IPS-11a (cell line): Measurements from ENCODE around the gene TPSG1.
"Not testable (repeated sequence)": the region's sequence is repeated elsewhere in the genome, so short reads cannot be mapped to it uniquely, and the experiment has no call there.

ENCODE experiments used
- H3K4me3 ChIP-seq: one replicate; pipeline ENCODE4 v1.5.1; 2013; ENCODE audit warnings: low read depth, low read length, control low read depth

TPSG1 gene

GRCh38 chr16:1198671-1199346, 26.3 kb downstream of the TPSG1 start:
- H3K4me3 ChIP-seq = not testable (repeated sequence)

DNA sequence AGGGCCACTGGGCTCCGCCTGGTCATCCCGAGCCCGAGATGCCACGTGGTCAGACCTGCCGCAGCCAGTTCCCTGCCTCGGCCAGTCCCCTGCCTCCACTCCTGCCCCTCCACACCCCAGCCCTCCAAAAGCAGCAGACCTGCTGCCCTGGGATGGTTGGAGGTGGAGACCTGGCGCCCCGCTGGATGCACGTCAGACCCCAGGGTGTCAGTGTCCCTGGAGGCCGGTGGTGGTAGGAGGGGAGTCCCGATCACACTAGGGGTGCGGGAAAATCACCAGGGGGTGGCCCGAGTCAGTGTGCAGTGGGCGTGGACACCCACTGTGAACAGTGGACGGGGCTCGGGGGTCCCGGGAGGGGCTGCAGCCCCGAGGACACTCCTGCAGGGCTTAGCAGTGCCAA, 26.9 kb downstream of the TPSG1 start:
- no peak overlapping the region for H3K4me3 ChIP-seq

DNA sequence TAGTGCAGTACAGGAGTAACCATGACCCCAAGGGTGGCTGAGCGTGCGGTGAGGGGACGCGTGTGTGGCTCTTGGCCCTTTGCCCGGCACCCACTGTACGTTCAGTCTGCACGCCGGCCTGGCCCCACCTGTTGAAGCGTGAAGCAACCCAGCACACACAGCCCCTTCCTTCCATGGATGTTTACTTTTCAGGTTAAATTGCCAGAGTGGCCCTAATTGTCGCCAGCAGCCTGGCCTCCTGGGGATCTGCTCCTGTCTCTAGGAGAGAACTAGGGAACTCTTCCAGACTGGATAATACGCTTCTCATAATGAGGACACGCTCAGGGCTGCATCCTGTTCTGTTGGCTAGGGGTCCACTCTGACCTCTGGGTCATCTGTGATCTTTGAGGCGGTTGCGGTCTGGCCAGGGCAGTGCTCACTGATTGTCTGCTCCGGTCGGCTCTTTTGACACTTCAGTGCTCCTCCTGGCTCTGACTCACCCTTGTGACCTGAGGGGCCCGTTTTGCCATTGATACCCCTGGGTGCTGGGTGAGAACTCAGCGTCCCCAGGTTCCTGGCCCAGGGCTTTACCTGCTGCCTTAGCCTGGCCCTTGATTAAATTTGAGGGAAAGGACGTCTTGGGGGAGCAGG, 27.7 kb downstream of the TPSG1 start:
- H3K4me3 ChIP-seq = no peak overlapping the region

GRCh38 chr16:1196494-1196893, 28.6 kb downstream of the TPSG1 start:
- no peak overlapping the region for H3K4me3 ChIP-seq

- H3K4me3 ChIP-seq = no peak overlapping the region
Observed at GRCh38 chr16:1195393-1195666, 29.7 kb downstream of the TPSG1 start.

- no peak overlapping the region for H3K4me3 ChIP-seq
Observed at GRCh38 chr16:1194665-1195392, 30.2 kb downstream of the TPSG1 start.

- no peak overlapping the region for H3K4me3 ChIP-seq
Observed at GRCh38 chr16:1193825-1194581, 31.1 kb downstream of the TPSG1 start.

DNA sequence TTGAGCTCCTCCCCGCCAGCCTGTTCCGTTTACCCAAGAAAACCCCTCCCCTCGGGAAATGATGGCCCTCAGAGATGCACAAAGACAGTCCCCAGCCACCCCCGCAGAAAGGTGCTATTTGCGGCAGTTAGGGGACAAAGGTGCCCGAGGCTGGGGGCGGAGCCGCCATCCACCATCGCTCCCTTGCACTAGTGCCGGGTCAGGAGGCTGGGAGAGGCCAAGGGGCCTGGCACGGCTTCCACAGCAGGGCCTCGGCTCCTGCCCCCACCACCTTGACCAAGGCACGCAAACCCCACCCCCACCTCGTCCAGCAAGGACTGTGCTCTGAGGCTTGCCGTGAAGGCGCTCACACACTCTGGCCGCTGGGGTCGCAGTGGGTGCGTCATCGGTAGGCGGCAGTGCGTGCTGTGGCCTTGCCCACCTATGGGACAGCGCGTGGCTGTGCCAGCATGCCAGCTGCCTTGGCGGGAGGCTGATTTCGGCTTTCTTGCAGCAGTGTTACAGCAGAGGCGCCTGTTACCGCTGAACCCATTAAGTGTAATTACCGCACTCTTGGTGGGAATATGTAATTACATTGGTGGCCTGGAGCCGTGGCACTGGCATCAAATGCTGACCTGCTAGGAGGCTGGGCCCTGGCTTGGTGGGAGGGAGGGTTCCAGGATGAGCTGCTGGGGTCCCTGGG, 31.8 kb downstream of the TPSG1 start:
- no peak overlapping the region for H3K4me3 ChIP-seq

- H3K4me3 ChIP-seq = no peak overlapping the region
Observed at GRCh38 chr16:1192384-1193073, 32.5 kb downstream of the TPSG1 start.

DNA sequence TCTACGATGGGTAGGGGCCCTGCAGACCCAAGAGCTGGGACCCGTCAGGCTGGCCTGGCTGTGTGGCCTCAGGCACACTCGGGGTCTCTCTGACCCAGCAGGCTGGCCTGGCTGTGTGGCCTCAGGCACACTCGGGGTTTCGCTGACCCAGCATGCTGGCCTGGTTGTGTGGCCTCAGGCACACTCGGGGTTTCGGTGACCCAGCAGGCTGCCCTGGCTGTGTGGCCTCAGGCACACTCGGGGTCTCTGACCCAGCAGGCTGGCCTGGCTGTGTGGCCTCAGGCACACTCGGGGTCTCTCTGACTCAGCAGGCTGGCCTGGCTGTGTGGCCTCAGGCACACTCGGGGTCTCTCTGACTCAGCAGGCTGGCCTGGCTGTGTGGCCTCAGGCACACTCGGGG, 34.3 kb downstream of the TPSG1 start:
- not testable (repeated sequence) for H3K4me3 ChIP-seq

GRCh38 chr16:1189455-1189854, 35.6 kb downstream of the TPSG1 start:
- no peak overlapping the region for H3K4me3 ChIP-seq

DNA sequence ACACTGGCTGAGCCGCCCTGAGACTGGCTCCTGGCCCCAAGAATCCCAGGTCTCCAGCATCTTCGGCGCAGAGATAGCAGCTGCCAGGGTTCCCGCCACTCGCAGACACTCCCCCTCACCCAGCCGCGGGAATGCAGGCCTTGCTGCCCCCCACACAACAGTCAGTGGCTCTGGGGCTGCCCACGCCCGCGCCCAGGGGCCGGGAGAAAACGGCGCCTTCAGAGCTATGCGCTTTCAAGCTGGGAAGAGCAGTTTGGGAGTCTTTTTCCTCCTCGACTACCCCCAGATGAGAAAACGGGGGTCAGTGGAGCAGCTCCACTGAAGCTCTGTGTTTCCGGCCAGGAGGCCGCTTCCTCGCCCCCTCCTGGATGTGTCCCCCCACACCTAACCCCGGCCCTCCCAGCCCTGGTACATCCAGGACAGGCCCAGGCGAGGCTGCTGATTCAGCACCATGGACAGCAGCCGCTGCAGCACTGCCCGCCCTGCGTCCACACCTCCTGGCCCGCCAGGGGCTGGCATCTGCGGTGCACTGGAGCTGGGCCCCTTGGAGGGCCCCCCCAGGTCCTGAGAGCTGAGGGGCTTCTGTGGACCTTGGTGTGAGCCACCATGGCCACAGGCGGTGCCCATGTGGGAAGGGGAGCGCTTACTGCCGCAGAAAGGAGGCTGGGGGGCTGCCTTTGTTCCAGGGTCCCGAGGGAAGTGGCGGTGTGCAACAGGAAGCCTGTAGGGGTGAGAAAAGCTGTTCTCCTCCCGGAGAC, 36.5 kb downstream of the TPSG1 start:
- H3K4me3 ChIP-seq = no peak overlapping the region

- not testable (repeated sequence) for H3K4me3 ChIP-seq
Observed at GRCh38 chr16:1185460-1186207, 39.4 kb downstream of the TPSG1 start.

- H3K4me3 ChIP-seq = no peak overlapping the region
Observed at GRCh38 chr16:1184980-1185379, 40.1 kb downstream of the TPSG1 start.

GRCh38 chr16:1184156-1184868, 40.8 kb downstream of the TPSG1 start:
- no peak overlapping the region for H3K4me3 ChIP-seq

DNA sequence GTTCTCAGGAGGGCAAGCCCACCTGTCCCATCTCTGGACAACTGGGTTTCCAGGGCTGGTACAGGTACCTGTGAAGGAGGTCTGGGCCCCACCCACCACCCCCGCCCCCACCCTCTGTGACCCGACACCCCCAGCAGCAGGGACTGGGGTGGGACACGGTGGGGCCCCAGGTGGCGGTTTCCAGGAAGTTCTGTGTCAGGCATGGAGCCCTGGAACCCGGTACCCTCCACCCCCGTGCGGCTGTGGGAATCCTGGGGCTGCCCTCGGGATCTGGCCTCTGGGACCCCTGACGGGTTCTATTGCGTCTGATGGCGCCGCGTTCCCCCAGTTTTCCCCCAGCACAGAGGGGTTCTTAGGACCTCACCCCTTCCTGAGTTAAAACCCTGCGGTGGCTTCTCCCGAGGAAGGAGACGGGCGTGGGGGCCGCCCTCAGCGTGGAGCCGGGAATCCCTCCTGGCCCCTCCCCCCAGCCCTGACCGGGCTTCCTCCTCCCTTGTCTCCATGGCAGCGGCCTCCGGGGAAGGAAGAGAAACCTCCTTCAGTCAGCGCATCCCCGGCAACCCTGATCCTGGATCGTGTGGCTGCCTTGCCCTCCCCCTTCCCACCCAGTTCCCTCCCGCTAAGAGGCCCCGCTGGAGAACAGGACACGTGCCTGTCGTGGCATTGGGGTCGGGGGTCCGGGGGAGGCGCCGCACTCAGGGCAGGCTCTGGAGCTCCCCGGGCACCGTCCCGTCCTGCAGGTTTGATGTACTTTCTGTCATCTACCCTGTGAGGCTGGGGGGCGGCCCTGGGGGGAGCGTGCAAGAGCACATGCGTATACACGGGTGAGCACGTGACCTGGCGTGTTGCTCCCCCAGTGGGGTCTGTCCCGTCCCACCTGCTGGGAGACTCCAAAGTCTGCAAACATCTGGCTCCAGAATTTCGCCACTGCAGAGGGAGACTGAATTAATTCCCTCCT, 41.8 kb downstream of the TPSG1 start:
- H3K4me3 ChIP-seq = no peak overlapping the region

DNA sequence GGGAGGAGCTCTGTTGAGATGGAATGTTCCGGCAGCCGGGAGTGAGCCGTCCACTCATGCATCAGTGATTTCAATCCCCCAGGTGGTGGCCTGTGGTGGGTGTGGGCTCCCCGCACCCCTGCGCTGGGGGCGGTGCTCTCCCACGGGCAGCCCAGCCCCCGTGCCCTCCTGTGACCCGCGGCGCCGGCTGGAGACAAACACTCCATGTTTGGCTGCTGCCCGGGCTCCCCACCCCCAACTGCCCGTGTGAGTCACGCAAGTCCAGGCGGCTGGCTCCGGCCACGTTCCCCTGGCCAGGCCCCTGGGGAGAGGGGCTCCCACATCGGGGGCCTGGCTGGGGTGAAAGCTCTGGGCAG, 42.8 kb downstream of the TPSG1 start:
- H3K4me3 ChIP-seq = no peak overlapping the region
